Erythroblast (primary cell): ENCODE data around the gene GNG4.

ENCODE experiments used
- GATA1 ChIP-seq: IDR thresholded peaks from 2 replicates; pipeline ENCODE4 v1.6.1; 2011; ENCODE audit warnings: low read depth, mild to moderate bottlenecking, control low read depth, low read length, moderate library complexity
- POLR2A ChIP-seq: IDR thresholded peaks from 2 replicates; pipeline ENCODE4 v1.6.1; 2011; ENCODE audit warnings: mild to moderate bottlenecking, low read length

DNA sequence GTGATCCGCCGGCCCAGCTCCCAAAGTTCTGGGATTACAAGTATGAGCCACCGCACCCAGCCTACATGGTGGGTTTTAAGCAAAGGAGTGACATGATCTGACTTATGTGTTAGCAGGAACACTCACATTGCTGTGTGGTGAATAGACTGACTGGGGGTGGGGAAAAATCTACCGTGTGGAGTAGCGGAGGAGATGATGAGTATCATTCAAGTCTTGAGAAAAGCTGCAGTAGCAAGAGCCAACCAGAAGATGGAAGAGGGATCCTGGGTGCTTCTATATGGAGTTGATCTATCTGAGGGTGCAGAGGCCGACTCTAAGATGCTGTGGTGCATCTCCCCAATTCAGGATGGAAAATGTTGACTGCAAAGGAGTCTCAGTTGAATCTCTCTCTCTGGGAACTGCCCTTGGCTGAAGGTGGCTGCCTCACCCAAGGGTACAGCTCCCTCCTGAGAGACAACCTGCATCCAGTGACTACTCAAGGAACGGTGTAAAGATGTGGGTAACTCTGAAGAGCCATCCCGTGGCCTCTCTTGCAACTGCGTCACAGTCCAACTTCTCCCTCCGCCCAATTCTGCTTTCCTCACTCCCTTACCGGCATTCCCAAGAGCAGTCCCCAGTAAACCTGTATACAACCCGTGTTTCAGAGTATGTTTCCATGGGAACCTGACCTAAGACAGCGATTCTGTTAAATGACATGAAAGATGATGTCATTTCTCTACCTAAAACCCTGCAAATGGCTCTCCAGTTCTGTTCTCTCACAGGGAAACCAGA, 137.9 kb downstream of the GNG4 start:
- TF ChIP-seq POLR2A = no peak
- TF ChIP-seq GATA1 = no peak
